ENCODE measurements around the gene PRAME.
"Not testable (repeated sequence)": the region's sequence is repeated elsewhere in the genome, so short reads cannot be mapped to it uniquely, and the experiment has no call there.

PRAME gene

GRCh38 chr22:22558972-22559603, at the start of gene PRAME:
PRAME (minus strand) TSS chr22:22559265; CDS start chr22:22556832, 2,433 bp downstream.
- no peaks in the 10 kb centered on the region for H3K36me3 ChIP-seq (ENCODE audit: control insufficient read depth in 5 of 5, insufficient read depth in 5 of 5, low read length in 5 of 5)
- H3K4me3 ChIP-seq (ENCODE audit: low read depth in 1 of 5, low read length in 5 of 5): no peak within 1 kb of the TSS
- no peak within 1 kb of the TSS for H3K27ac ChIP-seq (ENCODE audit: low read depth, low read length)
- no peak within 1 kb of the TSS for H3K9ac ChIP-seq (ENCODE audit: low read length in 5 of 5)
- peaks cover 0 to 3% (median 0%) of the 10 kb centered on the region in 5 donors for H3K27me3 ChIP-seq (ENCODE audit: control insufficient read depth in 5 of 5, insufficient read depth in 4 of 5, low read length in 5 of 5)
- H3K9me3 ChIP-seq (ENCODE audit: control insufficient read depth in 5 of 5, low read length in 5 of 5): no peaks in the 10 kb centered on the region
- H3K4me1 ChIP-seq (ENCODE audit: control insufficient read depth in 5 of 5, insufficient read depth in 5 of 5, low read length in 5 of 5): peaks cover 0 to 4% (median 0%) of the 10 kb centered on the region in 5 donors

- not testable (repeated sequence) for H3K36me3 ChIP-seq (ENCODE audit: control insufficient read depth in 5 of 5, insufficient read depth in 5 of 5, low read length in 5 of 5); H3K4me1 ChIP-seq (ENCODE audit: control insufficient read depth in 5 of 5, insufficient read depth in 5 of 5, low read length in 5 of 5)
Measured at GRCh38 chr22:22608022-22608421, 49.0 kb upstream of the PRAME start.

GRCh38 chr22:22605074-22605404, 46.0 kb upstream of the PRAME start:
- Histone ChIP-seq H3K4me3 (ENCODE audit: low read depth in 1 of 5, low read length in 5 of 5) (no peak overlapping the region), H3K9ac (ENCODE audit: low read length in 5 of 5) (no peak overlapping the region), H3K36me3 (ENCODE audit: control insufficient read depth in 5 of 5, insufficient read depth in 5 of 5, low read length in 5 of 5) (no peaks in the 10 kb centered on the region), H3K9me3 (ENCODE audit: control insufficient read depth in 5 of 5, low read length in 5 of 5) (peaks cover 0 to 11% (median 10%) of the 10 kb centered on the region in 5 donors), H3K27ac (ENCODE audit: low read depth, low read length) (no peak overlapping the region), H3K4me1 (ENCODE audit: control insufficient read depth in 5 of 5, insufficient read depth in 5 of 5, low read length in 5 of 5) (no peaks in the 10 kb centered on the region), H3K27me3 (ENCODE audit: control insufficient read depth in 5 of 5, insufficient read depth in 4 of 5, low read length in 5 of 5) (no peaks in the 10 kb centered on the region)

More at GRCh38 chr22:22608022-22608421, 49.0 kb upstream of the PRAME start:
- H3K9me3 ChIP-seq (ENCODE audit: control insufficient read depth in 5 of 5, low read length in 5 of 5): peaks cover 0 to 11% (median 10%) of the 10 kb centered on the region in 5 donors
- not testable (repeated sequence) for H3K27me3 ChIP-seq (ENCODE audit: control insufficient read depth in 5 of 5, insufficient read depth in 4 of 5, low read length in 5 of 5); H3K4me3 ChIP-seq (ENCODE audit: low read depth in 1 of 5, low read length in 5 of 5); H3K27ac ChIP-seq (ENCODE audit: low read depth, low read length); H3K9ac ChIP-seq (ENCODE audit: low read length in 5 of 5)

GRCh38 chr22:22604326-22605073, 45.4 kb upstream of the PRAME start:
- Histone ChIP-seq H3K27ac (ENCODE audit: low read depth, low read length) (no peak overlapping the region), H3K9ac (ENCODE audit: low read length in 5 of 5) (no peak overlapping the region), H3K36me3 (ENCODE audit: control insufficient read depth in 5 of 5, insufficient read depth in 5 of 5, low read length in 5 of 5) (no peaks in the 10 kb centered on the region), H3K4me1 (ENCODE audit: control insufficient read depth in 5 of 5, insufficient read depth in 5 of 5, low read length in 5 of 5) (no peaks in the 10 kb centered on the region), H3K27me3 (ENCODE audit: control insufficient read depth in 5 of 5, insufficient read depth in 4 of 5, low read length in 5 of 5) (no peaks in the 10 kb centered on the region), H3K4me3 (ENCODE audit: low read depth in 1 of 5, low read length in 5 of 5) (no peak overlapping the region), H3K9me3 (ENCODE audit: control insufficient read depth in 5 of 5, low read length in 5 of 5) (peaks cover 0 to 11% (median 10%) of the 10 kb centered on the region in 5 donors)

- Histone ChIP-seq H3K27me3 (ENCODE audit: control insufficient read depth in 5 of 5, insufficient read depth in 4 of 5, low read length in 5 of 5) (peaks cover 0 to 5% (median 0%) of the 10 kb centered on the region in 5 donors), H3K4me3 (ENCODE audit: low read depth in 1 of 5, low read length in 5 of 5) (no peak overlapping the region)
Measured at GRCh38 chr22:22603470-22603947, 44.4 kb upstream of the PRAME start.

GRCh38 chr22:22600531-22601261, 41.6 kb upstream of the PRAME start:
- H3K4me3 ChIP-seq (ENCODE audit: low read depth in 1 of 5, low read length in 5 of 5): no peak overlapping the region
- no peak overlapping the region for H3K27ac ChIP-seq (ENCODE audit: low read depth, low read length)
- no peak overlapping the region for H3K9ac ChIP-seq (ENCODE audit: low read length in 5 of 5)
- peaks cover 0 to 5% (median 0%) of the 10 kb centered on the region in 5 donors for H3K27me3 ChIP-seq (ENCODE audit: control insufficient read depth in 5 of 5, insufficient read depth in 4 of 5, low read length in 5 of 5)
- H3K4me1 ChIP-seq (ENCODE audit: control insufficient read depth in 5 of 5, insufficient read depth in 5 of 5, low read length in 5 of 5): no peaks in the 10 kb centered on the region
- no peaks in the 10 kb centered on the region for H3K36me3 ChIP-seq (ENCODE audit: control insufficient read depth in 5 of 5, insufficient read depth in 5 of 5, low read length in 5 of 5)
- no peaks in the 10 kb centered on the region for H3K9me3 ChIP-seq (ENCODE audit: control insufficient read depth in 5 of 5, low read length in 5 of 5)

More at GRCh38 chr22:22603470-22603947, 44.4 kb upstream of the PRAME start:
- Histone ChIP-seq H3K9me3 (ENCODE audit: control insufficient read depth in 5 of 5, low read length in 5 of 5) (peaks cover 0 to 11% (median 10%) of the 10 kb centered on the region in 5 donors), H3K4me1 (ENCODE audit: control insufficient read depth in 5 of 5, insufficient read depth in 5 of 5, low read length in 5 of 5) (no peaks in the 10 kb centered on the region), H3K27ac (ENCODE audit: low read depth, low read length) (no peak overlapping the region), H3K9ac (ENCODE audit: low read length in 5 of 5) (no peak overlapping the region), H3K36me3 (ENCODE audit: control insufficient read depth in 5 of 5, insufficient read depth in 5 of 5, low read length in 5 of 5) (no peaks in the 10 kb centered on the region)

- Histone ChIP-seq H3K4me3 (ENCODE audit: low read depth in 1 of 5, low read length in 5 of 5) (no peak overlapping the region), H3K9me3 (ENCODE audit: control insufficient read depth in 5 of 5, low read length in 5 of 5) (no peaks in the 10 kb centered on the region), H3K9ac (ENCODE audit: low read length in 5 of 5) (no peak overlapping the region), H3K36me3 (ENCODE audit: control insufficient read depth in 5 of 5, insufficient read depth in 5 of 5, low read length in 5 of 5) (no peaks in the 10 kb centered on the region), H3K4me1 (ENCODE audit: control insufficient read depth in 5 of 5, insufficient read depth in 5 of 5, low read length in 5 of 5) (no peaks in the 10 kb centered on the region), H3K27me3 (ENCODE audit: control insufficient read depth in 5 of 5, insufficient read depth in 4 of 5, low read length in 5 of 5) (peaks cover 0 to 5% (median 2%) of the 10 kb centered on the region in 5 donors), H3K27ac (ENCODE audit: low read depth, low read length) (no peak overlapping the region)
Measured at GRCh38 chr22:22599248-22599647, 40.2 kb upstream of the PRAME start.

- Histone ChIP-seq H3K36me3 (ENCODE audit: control insufficient read depth in 5 of 5, insufficient read depth in 5 of 5, low read length in 5 of 5) (no peaks in the 10 kb centered on the region), H3K27ac (ENCODE audit: low read depth, low read length) (no peak overlapping the region), H3K9me3 (ENCODE audit: control insufficient read depth in 5 of 5, low read length in 5 of 5) (no peaks in the 10 kb centered on the region), H3K4me3 (ENCODE audit: low read depth in 1 of 5, low read length in 5 of 5) (no peak overlapping the region), H3K9ac (ENCODE audit: low read length in 5 of 5) (no peak overlapping the region), H3K4me1 (ENCODE audit: control insufficient read depth in 5 of 5, insufficient read depth in 5 of 5, low read length in 5 of 5) (no peaks in the 10 kb centered on the region), H3K27me3 (ENCODE audit: control insufficient read depth in 5 of 5, insufficient read depth in 4 of 5, low read length in 5 of 5) (peaks cover 0 to 5% (median 2%) of the 10 kb centered on the region in 5 donors)
Measured at GRCh38 chr22:22598144-22598543, 39.1 kb upstream of the PRAME start.

- Histone ChIP-seq H3K27me3 (ENCODE audit: control insufficient read depth in 5 of 5, insufficient read depth in 4 of 5, low read length in 5 of 5) (peaks cover 0 to 8% (median 5%) of the 10 kb centered on the region in 5 donors), H3K4me1 (ENCODE audit: control insufficient read depth in 5 of 5, insufficient read depth in 5 of 5, low read length in 5 of 5) (no peaks in the 10 kb centered on the region), H3K36me3 (ENCODE audit: control insufficient read depth in 5 of 5, insufficient read depth in 5 of 5, low read length in 5 of 5) (no peaks in the 10 kb centered on the region), H3K27ac (ENCODE audit: low read depth, low read length) (no peak overlapping the region), H3K4me3 (ENCODE audit: low read depth in 1 of 5, low read length in 5 of 5) (no peak overlapping the region), H3K9ac (ENCODE audit: low read length in 5 of 5) (no peak overlapping the region), H3K9me3 (ENCODE audit: control insufficient read depth in 5 of 5, low read length in 5 of 5) (no peaks in the 10 kb centered on the region)
Measured at GRCh38 chr22:22595001-22595835, 36.2 kb upstream of the PRAME start.
